ENCODE data around the gene SLC5A1. TPM values are rescaled to one million over a fixed set of nuclear protein-coding genes. Genes with fewer than 3 reads are reported as not detected.

Gene SLC5A1
- total and polyA plus RNA-seq, 10 donors, result 0.24 to 12.9 (median 1.9) TPM

- WGBS, 5 donors, result 40 to 50% (median 46%) methylated on average over 3 of the region's 3 CpGs
Measured at GRCh38 chr22:32044913-32045312, 1.9 kb downstream of the SLC5A1 start.

GRCh38 chr22:32048069-32048468, 5.0 kb downstream of the SLC5A1 start:
- DNase-seq, result no peak
- no peak for TF ChIP-seq CTCF (IDR thresholded peaks at IDR 0.05 in 8 of 11, conservative IDR thresholded peaks at IDR 0.05 in 3 of 11)
- TF ChIP-seq POLR2AphosphoS5 (IDR thresholded peaks at IDR 0.05), result no peak
- no peak for TF ChIP-seq POLR2A (IDR thresholded peaks at IDR 0.05)
- WGBS, 5 donors, result 59 to 92% (median 77%) methylated on average over 2 of the region's 2 CpGs
- no peak overlapping the region for H3K4me3 ChIP-seq
- peaks cover 0 to 19% (median 4%) of the 10 kb centered on the region in 7 donors for H3K27me3 ChIP-seq (replicated peaks in 1 of 7)
- no peaks in the 10 kb centered on the region for H3K4me1 ChIP-seq
- intact Hi-C loops (cut with DNase I; ENCODE audit: low total_unique reads), result no loop called here
- no peaks in the 10 kb centered on the region for H3K9me3 ChIP-seq
- no peaks in the 10 kb centered on the region for H3K36me3 ChIP-seq
- no peak overlapping the region for H3K27ac ChIP-seq

More at GRCh38 chr22:32044913-32045312, 1.9 kb downstream of the SLC5A1 start:
- Histone ChIP-seq H3K4me1 (no peaks in the 10 kb centered on the region), H3K27me3 (replicated peaks in 1 of 7) (peaks cover 0 to 49% (median 8%) of the 10 kb centered on the region in 7 donors), H3K27ac (no peak overlapping the region), H3K36me3 (no peaks in the 10 kb centered on the region), H3K4me3 (no peak overlapping the region), H3K9me3 (no peaks in the 10 kb centered on the region)
- TF ChIP-seq POLR2A (IDR thresholded peaks at IDR 0.05) (no peak), CTCF (IDR thresholded peaks at IDR 0.05 in 8 of 11, conservative IDR thresholded peaks at IDR 0.05 in 3 of 11) (no peak), POLR2AphosphoS5 (IDR thresholded peaks at IDR 0.05) (no peak)
- DNase-seq, result no peak
- intact Hi-C loops (cut with DNase I; ENCODE audit: low total_unique reads), result no loop called here

GRCh38 chr22:32050678-32051515, 7.8 kb downstream of the SLC5A1 start:
- Histone ChIP-seq H3K4me1 (no peaks in the 10 kb centered on the region), H3K27me3 (replicated peaks in 1 of 7) (peaks cover 0 to 4% (median 0%) of the 10 kb centered on the region in 7 donors), H3K36me3 (no peaks in the 10 kb centered on the region), H3K27ac (no peak overlapping the region), H3K4me3 (no peak overlapping the region), H3K9me3 (no peaks in the 10 kb centered on the region)
- WGBS, 5 donors, result 45 to 63% (median 53%) methylated on average over 5 of the region's 5 CpGs
- no peak for TF ChIP-seq CTCF (IDR thresholded peaks at IDR 0.05 in 8 of 11, conservative IDR thresholded peaks at IDR 0.05 in 3 of 11)
- no peak for TF ChIP-seq POLR2AphosphoS5 (IDR thresholded peaks at IDR 0.05)
- TF ChIP-seq POLR2A (IDR thresholded peaks at IDR 0.05), result no peak
- intact Hi-C loops (cut with DNase I; ENCODE audit: low total_unique reads), result no loop called here
- DNase-seq, result no peak

DNA sequence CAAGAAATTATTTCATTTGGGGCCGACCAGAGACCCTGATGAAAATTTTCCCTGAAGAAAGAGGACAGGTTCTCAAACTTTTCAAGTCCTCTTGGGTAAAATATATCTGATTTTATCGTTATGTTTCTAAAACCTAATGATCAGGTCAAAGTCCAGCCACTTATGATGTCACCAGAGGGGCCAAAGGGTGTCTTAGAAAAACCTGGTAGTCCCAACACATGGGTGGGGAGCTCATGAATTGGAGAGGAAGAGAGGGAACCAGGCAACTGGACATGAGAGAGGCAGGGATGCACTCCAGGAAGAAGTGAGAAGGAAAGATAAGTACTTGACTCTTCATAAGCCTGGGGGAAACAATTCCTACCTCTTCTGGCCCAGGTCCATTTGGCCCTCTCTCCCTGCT, 9.2 kb downstream of the SLC5A1 start:
- Histone ChIP-seq H3K9me3 (no peaks in the 10 kb centered on the region), H3K4me1 (no peaks in the 10 kb centered on the region), H3K4me3 (no peak overlapping the region), H3K27me3 (replicated peaks in 1 of 7) (peaks cover 0 to 4% (median 0%) of the 10 kb centered on the region in 7 donors), H3K36me3 (no peaks in the 10 kb centered on the region), H3K27ac (no peak overlapping the region)
- TF ChIP-seq POLR2AphosphoS5 (IDR thresholded peaks at IDR 0.05), result no peak
- TF ChIP-seq POLR2A (IDR thresholded peaks at IDR 0.05), result no peak
- no peak for TF ChIP-seq CTCF (IDR thresholded peaks at IDR 0.05 in 8 of 11, conservative IDR thresholded peaks at IDR 0.05 in 3 of 11)
- intact Hi-C loops (cut with DNase I; ENCODE audit: low total_unique reads), result no loop called here
- WGBS, 5 donors, result 77 to 88% (median 82%) methylated on average over 2 of the region's 2 CpGs
- DNase-seq, result no peak

Measured in spleen (tissue), 11 donors.